C4-2B (cell line): ENCODE measurements around the gene GRAMD4.

Source experiments
- ZFX ChIP-seq: fragments of 450-650 bp; IDR thresholded peaks from 2 replicates; pipeline ENCODE4 v1.6.1; 2017
- TF ChIP-seq, protein P1 (sequence below): fragments of 450-650 bp; conservative IDR thresholded peaks from 2 replicates; pipeline ENCODE4 v1.5.1; 2017; ENCODE audit warnings: mild to moderate bottlenecking

DNA sequence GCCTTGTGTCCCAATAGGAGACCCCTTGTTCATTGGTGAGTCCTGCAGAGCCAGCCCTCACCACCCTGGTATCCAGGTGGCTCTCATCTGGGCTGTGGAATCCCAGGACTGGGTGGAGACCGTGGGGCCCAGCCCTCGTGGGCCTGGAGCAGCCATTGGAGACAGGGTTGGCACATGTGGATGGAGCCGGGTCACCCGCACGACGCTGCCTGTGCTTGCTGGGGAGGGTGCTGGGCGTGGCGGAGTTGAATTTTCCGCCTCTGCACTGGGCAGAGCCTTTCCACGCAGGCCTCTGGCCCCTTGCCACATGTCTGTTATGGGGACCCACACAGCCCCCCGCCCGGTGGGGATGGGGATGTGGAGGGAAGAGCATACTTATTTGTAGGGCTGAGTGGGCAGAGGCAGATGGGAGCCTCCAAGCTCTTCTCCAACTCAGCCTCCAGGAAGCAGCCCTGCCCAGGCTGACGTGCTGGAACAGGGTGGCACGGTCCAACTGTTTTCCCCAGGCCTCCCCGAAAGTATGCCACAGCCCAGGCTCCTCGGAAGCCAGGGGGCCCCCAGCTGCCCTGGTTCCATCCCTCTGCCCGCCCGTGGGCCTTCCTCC, 12.6 kb downstream of the GRAMD4 start:
- TF ChIP-seq, protein P1, sequence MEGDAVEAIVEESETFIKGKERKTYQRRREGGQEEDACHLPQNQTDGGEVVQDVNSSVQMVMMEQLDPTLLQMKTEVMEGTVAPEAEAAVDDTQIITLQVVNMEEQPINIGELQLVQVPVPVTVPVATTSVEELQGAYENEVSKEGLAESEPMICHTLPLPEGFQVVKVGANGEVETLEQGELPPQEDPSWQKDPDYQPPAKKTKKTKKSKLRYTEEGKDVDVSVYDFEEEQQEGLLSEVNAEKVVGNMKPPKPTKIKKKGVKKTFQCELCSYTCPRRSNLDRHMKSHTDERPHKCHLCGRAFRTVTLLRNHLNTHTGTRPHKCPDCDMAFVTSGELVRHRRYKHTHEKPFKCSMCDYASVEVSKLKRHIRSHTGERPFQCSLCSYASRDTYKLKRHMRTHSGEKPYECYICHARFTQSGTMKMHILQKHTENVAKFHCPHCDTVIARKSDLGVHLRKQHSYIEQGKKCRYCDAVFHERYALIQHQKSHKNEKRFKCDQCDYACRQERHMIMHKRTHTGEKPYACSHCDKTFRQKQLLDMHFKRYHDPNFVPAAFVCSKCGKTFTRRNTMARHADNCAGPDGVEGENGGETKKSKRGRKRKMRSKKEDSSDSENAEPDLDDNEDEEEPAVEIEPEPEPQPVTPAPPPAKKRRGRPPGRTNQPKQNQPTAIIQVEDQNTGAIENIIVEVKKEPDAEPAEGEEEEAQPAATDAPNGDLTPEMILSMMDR: no peak
- TF ChIP-seq ZFX: no peak
